ENCODE data around the gene ARHGAP24. TPM values are rescaled to one million over a fixed set of nuclear protein-coding genes. Genes with fewer than 3 reads are reported as not detected.

Gene ARHGAP24
- total and polyA plus RNA-seq, 10 of the 15 experiments (the other 5 are each of a cell fraction or from before 2014, with no cell fraction given): 0.10 to 4.2 (median 0.52) TPM

DNA sequence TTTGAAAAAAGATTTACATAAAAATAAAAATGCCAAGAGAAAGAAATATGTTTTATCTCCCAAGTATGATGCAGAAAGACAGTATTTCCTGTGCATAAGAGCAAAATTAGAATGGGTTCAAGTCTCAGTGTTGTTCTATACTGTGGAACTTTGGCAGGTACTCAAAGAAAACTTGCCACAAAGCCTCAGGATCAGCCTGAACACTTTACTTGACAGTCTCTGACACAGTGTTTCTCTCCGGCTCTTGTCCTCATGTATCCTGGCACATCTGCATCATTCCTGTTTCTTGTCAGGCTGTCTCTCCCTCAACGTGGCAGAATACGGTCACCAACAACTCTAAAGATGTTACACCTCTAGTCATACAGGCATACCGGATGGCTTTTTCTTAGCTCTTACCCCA lies 273.7 kb downstream of the ARHGAP24 start:
- POLR2A ChIA-PET: no interaction called here
- 94% methylated on average over 4 of the region's 4 CpGs for WGBS (ENCODE audit: insufficient coverage, insufficient replicate concordance, low lambda C conversion rate, missing lambda C conversion rate)
- no peak for FAIRE-seq
- Histone ChIP-seq H3K9me3 (replicated peaks; ENCODE audit: control insufficient read depth, insufficient read depth, low read length) (no peaks in the 10 kb centered on the region), H3K27me3 (replicated peaks in 1 of 2; ENCODE audit: control insufficient read depth in 2 of 2, insufficient read depth in 2 of 2, low read length in 1 of 2) (no peaks in the 10 kb centered on the region; a peak in 1 of 4 replicates), H3K4me3 (no peak overlapping the region), H3K36me3 (ENCODE audit: control insufficient read depth in 2 of 2, insufficient read depth in 2 of 2, low read length in 1 of 2) (no peaks in the 10 kb centered on the region), H3K9ac (ENCODE audit: control insufficient read depth, insufficient read depth, low read length) (no peak overlapping the region), H3K27ac (ENCODE audit: control insufficient read depth, insufficient read depth) (no peak overlapping the region), H3K4me1 (ENCODE audit: control insufficient read depth, insufficient read depth, low read length) (no peaks in the 10 kb centered on the region), H3K79me2 (ENCODE audit: control insufficient read depth, insufficient read depth, low read length) (no peaks in the 10 kb centered on the region), H2AFZ (ENCODE audit: control insufficient read depth, low read depth, low read length) (no peak overlapping the region), H3K4me2 (ENCODE audit: control insufficient read depth, insufficient read depth) (no peak overlapping the region), H4K20me1 (ENCODE audit: control insufficient read depth, insufficient read depth) (no peaks in the 10 kb centered on the region)
- RAD21 ChIA-PET (ENCODE audit: unreplicated experiment): interaction anchor here (0.6 to 3.5 kb wide), 11 partner anchors 14 to 621 kb away, joined by 3 to 16 read pairs (median 4); no protein-coding TSS in a partner anchor
- no TSS peak for BruUV-seq (replicated peaks)
- CTCF ChIA-PET: interaction anchor here (0.7 to 7.6 kb wide), 20 partner anchors 13 to 664 kb away, joined by 3 to 57 read pairs (median 6); no protein-coding TSS in a partner anchor
- intact Hi-C loops (cut with micrococcal nuclease; ENCODE audit: unreplicated experiment) (loop anchor here (1.0 to 5.0 kb wide), 7 partner anchors 91 to 664 kb away; partner anchors contain the start of gene ARHGAP24), in situ Hi-C loops (cut with MboI) (loop anchor here (5.0 kb wide), 2 partner anchors 331 to 601 kb away; no protein-coding TSS in a partner anchor)
- SMC1A ChIA-PET (ENCODE audit: uncharacterized antibody, unreplicated experiment): interaction anchor here (0.8 to 3.2 kb wide), 13 partner anchors 30 to 664 kb away, joined by 3 to 22 read pairs (median 5); no protein-coding TSS in a partner anchor
- ATAC-seq: no peak
- DNase-seq (ENCODE audit: low read depth, low spot score): no peak
- TF ChIP-seq SPI1 (IDR thresholded peaks at IDR 0.05; ENCODE audit: borderline replicate concordance, insufficient read depth, low read depth, low read length) (no peak), MXI1 (IDR thresholded peaks at IDR 0.05; ENCODE audit: low read depth, low read length) (no peak), MEF2A (IDR thresholded peaks at IDR 0.05; ENCODE audit: insufficient read depth, low read depth, low read length) (no peak), SUZ12 (IDR thresholded peaks at IDR 0.05; ENCODE audit: unreplicated experiment) (no peak), SRF (IDR thresholded peaks at IDR 0.05; ENCODE audit: low read depth in 2 of 2, low read length in 2 of 2) (no peak), TCF3 (IDR thresholded peaks at IDR 0.05; ENCODE audit: borderline replicate concordance, insufficient read depth, low read depth, low read length) (no peak), ZNF274 (IDR thresholded peaks at IDR 0.05; ENCODE audit: insufficient read depth, insufficient read length) (no peak), SP1 (IDR thresholded peaks at IDR 0.05; ENCODE audit: low read depth, low read length) (no peak), YY1 (IDR thresholded peaks at IDR 0.05; ENCODE audit: low read depth, low read length) (no peak), RELA (IDR thresholded peaks at IDR 0.05; ENCODE audit: borderline replicate concordance, partially characterized antibody) (no peak), CHD1 (IDR thresholded peaks at IDR 0.05; ENCODE audit: low read depth, low read length) (no peak)
- TF ChIP-seq, protein P1, sequence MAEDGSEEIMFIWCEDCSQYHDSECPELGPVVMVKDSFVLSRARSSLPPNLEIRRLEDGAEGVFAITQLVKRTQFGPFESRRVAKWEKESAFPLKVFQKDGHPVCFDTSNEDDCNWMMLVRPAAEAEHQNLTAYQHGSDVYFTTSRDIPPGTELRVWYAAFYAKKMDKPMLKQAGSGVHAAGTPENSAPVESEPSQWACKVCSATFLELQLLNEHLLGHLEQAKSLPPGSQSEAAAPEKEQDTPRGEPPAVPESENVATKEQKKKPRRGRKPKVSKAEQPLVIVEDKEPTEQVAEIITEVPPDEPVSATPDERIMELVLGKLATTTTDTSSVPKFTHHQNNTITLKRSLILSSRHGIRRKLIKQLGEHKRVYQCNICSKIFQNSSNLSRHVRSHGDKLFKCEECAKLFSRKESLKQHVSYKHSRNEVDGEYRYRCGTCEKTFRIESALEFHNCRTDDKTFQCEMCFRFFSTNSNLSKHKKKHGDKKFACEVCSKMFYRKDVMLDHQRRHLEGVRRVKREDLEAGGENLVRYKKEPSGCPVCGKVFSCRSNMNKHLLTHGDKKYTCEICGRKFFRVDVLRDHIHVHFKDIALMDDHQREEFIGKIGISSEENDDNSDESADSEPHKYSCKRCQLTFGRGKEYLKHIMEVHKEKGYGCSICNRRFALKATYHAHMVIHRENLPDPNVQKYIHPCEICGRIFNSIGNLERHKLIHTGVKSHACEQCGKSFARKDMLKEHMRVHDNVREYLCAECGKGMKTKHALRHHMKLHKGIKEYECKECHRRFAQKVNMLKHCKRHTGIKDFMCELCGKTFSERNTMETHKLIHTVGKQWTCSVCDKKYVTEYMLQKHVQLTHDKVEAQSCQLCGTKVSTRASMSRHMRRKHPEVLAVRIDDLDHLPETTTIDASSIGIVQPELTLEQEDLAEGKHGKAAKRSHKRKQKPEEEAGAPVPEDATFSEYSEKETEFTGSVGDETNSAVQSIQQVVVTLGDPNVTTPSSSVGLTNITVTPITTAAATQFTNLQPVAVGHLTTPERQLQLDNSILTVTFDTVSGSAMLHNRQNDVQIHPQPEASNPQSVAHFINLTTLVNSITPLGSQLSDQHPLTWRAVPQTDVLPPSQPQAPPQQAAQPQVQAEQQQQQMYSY (CRISPR knock-in tag; IDR thresholded peaks at IDR 0.05): no peak
- TF ChIP-seq, protein P2, sequence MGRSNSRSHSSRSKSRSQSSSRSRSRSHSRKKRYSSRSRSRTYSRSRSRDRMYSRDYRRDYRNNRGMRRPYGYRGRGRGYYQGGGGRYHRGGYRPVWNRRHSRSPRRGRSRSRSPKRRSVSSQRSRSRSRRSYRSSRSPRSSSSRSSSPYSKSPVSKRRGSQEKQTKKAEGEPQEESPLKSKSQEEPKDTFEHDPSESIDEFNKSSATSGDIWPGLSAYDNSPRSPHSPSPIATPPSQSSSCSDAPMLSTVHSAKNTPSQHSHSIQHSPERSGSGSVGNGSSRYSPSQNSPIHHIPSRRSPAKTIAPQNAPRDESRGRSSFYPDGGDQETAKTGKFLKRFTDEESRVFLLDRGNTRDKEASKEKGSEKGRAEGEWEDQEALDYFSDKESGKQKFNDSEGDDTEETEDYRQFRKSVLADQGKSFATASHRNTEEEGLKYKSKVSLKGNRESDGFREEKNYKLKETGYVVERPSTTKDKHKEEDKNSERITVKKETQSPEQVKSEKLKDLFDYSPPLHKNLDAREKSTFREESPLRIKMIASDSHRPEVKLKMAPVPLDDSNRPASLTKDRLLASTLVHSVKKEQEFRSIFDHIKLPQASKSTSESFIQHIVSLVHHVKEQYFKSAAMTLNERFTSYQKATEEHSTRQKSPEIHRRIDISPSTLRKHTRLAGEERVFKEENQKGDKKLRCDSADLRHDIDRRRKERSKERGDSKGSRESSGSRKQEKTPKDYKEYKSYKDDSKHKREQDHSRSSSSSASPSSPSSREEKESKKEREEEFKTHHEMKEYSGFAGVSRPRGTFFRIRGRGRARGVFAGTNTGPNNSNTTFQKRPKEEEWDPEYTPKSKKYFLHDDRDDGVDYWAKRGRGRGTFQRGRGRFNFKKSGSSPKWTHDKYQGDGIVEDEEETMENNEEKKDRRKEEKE (IDR thresholded peaks at IDR 0.05): no peak
- TF ChIP-seq, protein P3, sequence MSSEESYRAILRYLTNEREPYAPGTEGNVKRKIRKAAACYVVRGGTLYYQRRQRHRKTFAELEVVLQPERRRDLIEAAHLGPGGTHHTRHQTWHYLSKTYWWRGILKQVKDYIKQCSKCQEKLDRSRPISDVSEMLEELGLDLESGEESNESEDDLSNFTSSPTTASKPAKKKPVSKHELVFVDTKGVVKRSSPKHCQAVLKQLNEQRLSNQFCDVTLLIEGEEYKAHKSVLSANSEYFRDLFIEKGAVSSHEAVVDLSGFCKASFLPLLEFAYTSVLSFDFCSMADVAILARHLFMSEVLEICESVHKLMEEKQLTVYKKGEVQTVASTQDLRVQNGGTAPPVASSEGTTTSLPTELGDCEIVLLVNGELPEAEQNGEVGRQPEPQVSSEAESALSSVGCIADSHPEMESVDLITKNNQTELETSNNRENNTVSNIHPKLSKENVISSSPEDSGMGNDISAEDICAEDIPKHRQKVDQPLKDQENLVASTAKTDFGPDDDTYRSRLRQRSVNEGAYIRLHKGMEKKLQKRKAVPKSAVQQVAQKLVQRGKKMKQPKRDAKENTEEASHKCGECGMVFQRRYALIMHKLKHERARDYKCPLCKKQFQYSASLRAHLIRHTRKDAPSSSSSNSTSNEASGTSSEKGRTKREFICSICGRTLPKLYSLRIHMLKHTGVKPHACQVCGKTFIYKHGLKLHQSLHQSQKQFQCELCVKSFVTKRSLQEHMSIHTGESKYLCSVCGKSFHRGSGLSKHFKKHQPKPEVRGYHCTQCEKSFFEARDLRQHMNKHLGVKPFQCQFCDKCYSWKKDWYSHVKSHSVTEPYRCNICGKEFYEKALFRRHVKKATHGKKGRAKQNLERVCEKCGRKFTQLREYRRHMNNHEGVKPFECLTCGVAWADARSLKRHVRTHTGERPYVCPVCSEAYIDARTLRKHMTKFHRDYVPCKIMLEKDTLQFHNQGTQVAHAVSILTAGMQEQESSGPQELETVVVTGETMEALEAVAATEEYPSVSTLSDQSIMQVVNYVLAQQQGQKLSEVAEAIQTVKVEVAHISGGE (CRISPR knock-in tag; IDR thresholded peaks at IDR 0.05): no peak
